Mesothelial cell of epicardium (in vitro differentiated cells): Measurements from ENCODE around the gene OSBPL8. TPM values are rescaled to one million over a fixed set of nuclear protein-coding genes. Genes with fewer than 3 reads are reported as not detected.

Source experiments
- DNase-seq, 2 experiments: peaks; one replicate each; pipeline ENCODE4 v3.0.0; 2021; ENCODE audit warnings: low spot score in 2 of 2; ENCODE audit not compliant: unreplicated experiment in 2 of 2
- H3K27ac Mint-ChIP-seq: 2 replicates; pipeline ENCODE4 v1.8.0; 2021; ENCODE audit warnings: mixed read lengths
- H3K27me3 Mint-ChIP-seq: 2 replicates; pipeline ENCODE4 v1.8.0; 2021; ENCODE audit warnings: low read depth, mixed read lengths
- H3K36me3 Mint-ChIP-seq: 2 replicates; pipeline ENCODE4 v1.8.0; 2021; ENCODE audit warnings: mixed read lengths
- H3K4me1 Mint-ChIP-seq: 2 replicates; pipeline ENCODE4 v1.8.0; 2021; ENCODE audit warnings: mixed read lengths
- H3K4me3 Mint-ChIP-seq: 2 replicates; pipeline ENCODE4 v1.8.0; 2021; ENCODE audit warnings: mild to moderate bottlenecking, moderate library complexity, mixed read lengths
- H3K9me3 Mint-ChIP-seq: 2 replicates; pipeline ENCODE4 v1.8.0; 2021; ENCODE audit warnings: mixed read lengths
- CTCF ChIP-seq: fragments of 200-600 bp; sonication (generic); IDR thresholded peaks from one replicate; pipeline ENCODE4 v1.5.0; 2021; ENCODE audit warnings: antibody characterized with exemption; ENCODE audit not compliant: unreplicated experiment
- total RNA-seq: library from RNA; stranded (reverse); gene quantifications from 3 replicates; pipeline ENCODE4 v1.2.1, GENCODE V29; 2021

The OSBPL8 gene
- total RNA-seq, 1 donor from 2014 or later, result 51.5 TPM

- peaks cover 19% of the 10 kb centered on the region for H3K4me1 Mint-ChIP-seq
- H3K36me3 Mint-ChIP-seq, result no peaks in the 10 kb centered on the region
- no peak overlapping the region for H3K4me3 Mint-ChIP-seq
- no peak for DNase-seq
- no peaks in the 10 kb centered on the region for H3K27me3 Mint-ChIP-seq
- H3K27ac Mint-ChIP-seq, result peak overlapping the region; percentile 61
- no peak for TF ChIP-seq CTCF
- no peaks in the 10 kb centered on the region for H3K9me3 Mint-ChIP-seq
These were observed 246.3 kb downstream of the OSBPL8 start for GRCh38 chr12:76313299-76313698.

- TF ChIP-seq CTCF, result no peak
- Mint-ChIP-seq H3K4me3 (no peak overlapping the region), H3K36me3 (no peaks in the 10 kb centered on the region), H3K27me3 (no peaks in the 10 kb centered on the region), H3K27ac (peak overlapping the region; percentile 76), H3K4me1 (peaks cover 19% of the 10 kb centered on the region), H3K9me3 (no peaks in the 10 kb centered on the region)
- DNase-seq, result no peak
These were observed 247.3 kb downstream of the OSBPL8 start for GRCh38 chr12:76312315-76312714.

GRCh38 chr12:76311796-76312195 is 247.8 kb downstream of the OSBPL8 start:
- no peaks in the 10 kb centered on the region for H3K27me3 Mint-ChIP-seq
- no peak for DNase-seq
- no peaks in the 10 kb centered on the region for H3K36me3 Mint-ChIP-seq
- no peaks in the 10 kb centered on the region for H3K9me3 Mint-ChIP-seq
- H3K27ac Mint-ChIP-seq, result peak overlapping the region; percentile 76
- H3K4me3 Mint-ChIP-seq, result no peak overlapping the region
- peaks cover 19% of the 10 kb centered on the region for H3K4me1 Mint-ChIP-seq
- TF ChIP-seq CTCF, result no peak

GRCh38 chr12:76310110-76310509 is 249.5 kb downstream of the OSBPL8 start:
- no peaks in the 10 kb centered on the region for H3K36me3 Mint-ChIP-seq
- H3K4me1 Mint-ChIP-seq, result peaks cover 19% of the 10 kb centered on the region
- H3K9me3 Mint-ChIP-seq, result no peaks in the 10 kb centered on the region
- H3K27ac Mint-ChIP-seq, result no peak overlapping the region
- DNase-seq, result no peak
- no peaks in the 10 kb centered on the region for H3K27me3 Mint-ChIP-seq
- no peak overlapping the region for H3K4me3 Mint-ChIP-seq
- TF ChIP-seq CTCF, result no peak

GRCh38 chr12:76308866-76309265 is 250.7 kb downstream of the OSBPL8 start:
- no peak for DNase-seq
- H3K4me1 Mint-ChIP-seq, result peaks cover 19% of the 10 kb centered on the region
- no peaks in the 10 kb centered on the region for H3K36me3 Mint-ChIP-seq
- no peaks in the 10 kb centered on the region for H3K9me3 Mint-ChIP-seq
- no peaks in the 10 kb centered on the region for H3K27me3 Mint-ChIP-seq
- no peak overlapping the region for H3K27ac Mint-ChIP-seq
- no peak for TF ChIP-seq CTCF
- H3K4me3 Mint-ChIP-seq, result no peak overlapping the region

- Mint-ChIP-seq H3K36me3 (no peaks in the 10 kb centered on the region), H3K9me3 (no peaks in the 10 kb centered on the region), H3K4me3 (no peak overlapping the region), H3K27me3 (no peaks in the 10 kb centered on the region), H3K4me1 (peaks cover 8% of the 10 kb centered on the region), H3K27ac (no peak overlapping the region)
- no peak for TF ChIP-seq CTCF
- DNase-seq, result no peak
These were observed 252.5 kb downstream of the OSBPL8 start for GRCh38 chr12:76307083-76307482.
